ENCODE results near the gene SLC38A10.

DNA sequence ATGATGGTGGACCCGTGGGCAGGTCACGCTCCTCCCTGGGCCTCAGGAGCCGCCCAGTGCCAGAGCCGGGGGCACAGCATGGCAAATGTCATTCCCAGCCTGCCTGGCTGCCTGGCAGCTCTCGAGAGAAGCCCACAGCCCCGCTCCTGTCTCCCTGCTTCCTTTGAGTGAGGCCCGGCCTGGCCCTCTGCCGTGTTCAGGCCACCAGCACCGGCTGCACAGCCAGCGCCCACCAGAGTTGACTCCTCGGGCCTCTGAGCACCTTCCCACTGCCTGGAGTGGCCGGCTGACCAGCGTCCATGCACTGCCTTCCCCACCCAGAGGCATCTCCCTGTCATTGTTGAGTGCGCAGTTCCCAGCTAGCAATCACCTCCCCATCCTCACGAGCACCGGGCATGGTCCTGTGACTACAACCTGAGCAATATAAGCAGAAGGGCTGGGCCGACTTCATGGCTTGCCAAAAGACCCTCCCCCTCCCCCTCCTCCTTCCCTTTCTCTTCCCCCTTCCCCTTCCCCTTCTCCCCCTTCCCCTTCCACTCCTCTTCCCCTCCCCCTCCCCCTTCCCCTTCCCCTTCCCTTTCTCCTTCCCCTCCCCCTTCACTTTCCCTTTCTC lies 11.9 kb upstream of the SLC38A10 start:
- no peak for TF ChIP-seq POLR2A (IDR thresholded peaks at IDR 0.05)
- TF ChIP-seq, protein P1, sequence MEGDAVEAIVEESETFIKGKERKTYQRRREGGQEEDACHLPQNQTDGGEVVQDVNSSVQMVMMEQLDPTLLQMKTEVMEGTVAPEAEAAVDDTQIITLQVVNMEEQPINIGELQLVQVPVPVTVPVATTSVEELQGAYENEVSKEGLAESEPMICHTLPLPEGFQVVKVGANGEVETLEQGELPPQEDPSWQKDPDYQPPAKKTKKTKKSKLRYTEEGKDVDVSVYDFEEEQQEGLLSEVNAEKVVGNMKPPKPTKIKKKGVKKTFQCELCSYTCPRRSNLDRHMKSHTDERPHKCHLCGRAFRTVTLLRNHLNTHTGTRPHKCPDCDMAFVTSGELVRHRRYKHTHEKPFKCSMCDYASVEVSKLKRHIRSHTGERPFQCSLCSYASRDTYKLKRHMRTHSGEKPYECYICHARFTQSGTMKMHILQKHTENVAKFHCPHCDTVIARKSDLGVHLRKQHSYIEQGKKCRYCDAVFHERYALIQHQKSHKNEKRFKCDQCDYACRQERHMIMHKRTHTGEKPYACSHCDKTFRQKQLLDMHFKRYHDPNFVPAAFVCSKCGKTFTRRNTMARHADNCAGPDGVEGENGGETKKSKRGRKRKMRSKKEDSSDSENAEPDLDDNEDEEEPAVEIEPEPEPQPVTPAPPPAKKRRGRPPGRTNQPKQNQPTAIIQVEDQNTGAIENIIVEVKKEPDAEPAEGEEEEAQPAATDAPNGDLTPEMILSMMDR (IDR thresholded peaks at IDR 0.05): no peak
- no peak for TF ChIP-seq POLR2AphosphoS5 (IDR thresholded peaks at IDR 0.05)
- TF ChIP-seq EP300 (IDR thresholded peaks at IDR 0.05): no peak
